ENCODE measurements around the gene STAMBP. TPM values are rescaled to one million over a fixed set of nuclear protein-coding genes. Genes with fewer than 3 reads are reported as not detected.
"Not testable (repeated sequence)": the region's sequence is repeated elsewhere in the genome, so short reads cannot be mapped to it uniquely, and the experiment has no call there.

STAMBP gene
- polyA plus RNA-seq, 4 donors = 57.8 to 64.6 (median 61.6) TPM

DNA sequence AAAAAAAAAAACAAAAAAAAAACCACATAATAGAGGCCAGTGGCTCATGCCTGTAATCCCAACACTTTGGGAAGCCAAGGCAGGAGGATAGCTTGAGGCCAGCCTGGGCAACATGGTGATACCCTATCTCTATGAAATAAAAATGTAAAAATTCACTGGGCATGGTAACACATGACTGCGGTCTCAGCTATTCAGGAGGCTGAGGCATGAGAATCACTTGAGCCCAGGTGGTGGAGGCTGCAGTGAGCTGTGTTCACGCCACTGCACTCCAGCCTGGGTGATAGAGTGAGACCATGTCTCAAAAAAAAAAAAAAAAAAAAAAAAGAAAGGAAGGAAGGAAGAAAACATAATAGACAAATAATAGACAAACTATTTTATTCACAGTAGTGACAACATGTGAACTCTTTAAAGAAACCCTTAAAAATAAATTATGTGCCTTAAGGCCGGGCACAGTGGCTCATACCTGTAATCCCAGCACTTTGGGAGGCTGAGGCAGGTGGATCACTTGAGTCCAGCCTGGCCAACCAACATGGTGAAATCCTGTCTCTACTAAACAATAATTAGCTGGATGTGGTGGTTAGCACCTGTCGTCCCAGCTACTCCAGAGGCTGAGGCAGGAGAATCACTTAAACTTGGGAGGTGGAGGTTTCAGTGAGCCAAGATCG, 75.3 kb downstream of the STAMBP start:
- not testable (repeated sequence) for DNase-seq (ENCODE audit: low read depth in 4 of 4, low spot score in 2 of 4)

DNA sequence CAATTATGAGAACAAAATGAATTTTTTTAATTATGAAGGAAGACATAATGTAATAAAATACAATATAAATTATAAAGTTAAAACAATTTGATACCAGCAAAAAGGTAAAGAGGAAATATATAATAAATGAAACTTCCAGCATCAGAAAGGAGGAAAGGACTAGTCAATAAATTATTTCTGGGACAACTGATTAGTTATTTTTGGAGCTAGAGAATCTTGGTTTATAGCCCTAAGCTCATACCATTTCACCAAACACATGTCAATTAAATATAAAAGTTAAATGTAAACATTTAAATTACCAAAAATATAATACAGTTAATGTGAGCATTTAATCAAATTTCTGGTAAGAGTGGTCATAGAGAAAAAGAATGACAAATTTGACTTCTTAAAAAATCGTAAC, 76.2 kb downstream of the STAMBP start:
- no peak for DNase-seq (ENCODE audit: low read depth in 4 of 4, low spot score in 2 of 4)

DNA sequence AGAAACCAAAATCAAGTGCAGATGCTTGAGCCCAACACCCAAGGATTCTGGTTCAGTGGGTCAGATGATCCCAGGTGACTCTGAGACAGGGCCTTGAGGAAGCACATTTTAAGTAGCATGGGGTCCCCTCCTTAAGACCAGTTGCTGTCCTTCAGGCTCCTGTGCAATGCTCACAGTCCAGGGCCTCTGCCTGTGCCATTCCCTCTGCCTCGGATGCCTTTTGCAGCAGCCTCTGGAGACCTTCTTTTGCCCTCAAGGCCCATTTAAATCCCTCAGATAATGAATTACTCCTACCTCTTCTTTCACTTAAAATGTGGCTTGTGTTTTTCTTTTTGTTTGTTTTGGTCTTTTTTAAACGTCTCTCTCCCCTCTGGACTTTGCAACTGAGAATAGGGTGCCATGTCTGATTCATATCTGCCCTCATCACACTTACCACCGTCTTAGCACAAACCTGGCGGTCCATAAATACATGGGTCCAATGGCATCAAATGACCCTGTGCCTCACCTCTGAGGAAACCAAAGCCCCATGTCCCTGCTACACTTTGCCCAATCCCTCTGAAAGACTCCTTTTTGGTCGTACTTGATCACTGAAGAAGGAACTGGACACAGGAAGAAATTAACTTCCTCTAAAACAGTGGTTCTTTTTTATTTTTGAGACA, 78.2 kb downstream of the STAMBP start:
- DNase-seq (ENCODE audit: low read depth in 4 of 4, low spot score in 2 of 4) = no peak

DNA sequence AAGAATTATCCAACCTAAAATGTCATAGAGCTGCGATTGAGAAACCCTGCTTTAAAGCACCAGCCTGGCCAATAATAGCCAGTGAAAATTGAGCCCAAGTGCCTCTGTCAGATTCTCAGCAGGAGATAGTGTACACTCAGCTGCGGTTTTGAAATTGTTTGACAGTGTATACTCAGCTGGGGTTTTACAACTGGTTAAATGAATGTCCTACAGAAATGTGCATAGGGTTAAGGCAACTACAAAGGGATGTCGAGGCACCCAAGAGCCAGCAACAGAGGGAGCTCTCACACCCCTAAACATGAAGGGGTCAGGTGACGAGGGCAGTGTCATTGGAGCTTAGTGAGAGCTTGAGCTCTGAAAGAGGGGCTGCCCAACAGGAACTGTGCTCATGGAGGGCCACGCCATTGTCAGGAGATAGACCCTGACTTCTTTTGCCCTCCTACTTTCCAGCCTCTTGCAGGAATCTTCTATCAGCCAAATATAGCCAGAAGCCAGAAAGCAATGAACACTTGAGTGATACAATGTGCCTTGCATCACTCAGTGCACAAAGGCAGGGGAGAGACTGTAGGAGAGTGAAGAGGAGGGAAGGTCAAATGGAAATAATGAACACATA, 79.2 kb downstream of the STAMBP start:
- DNase-seq (ENCODE audit: low read depth in 4 of 4, low spot score in 2 of 4) = no peak

GRCh38 chr2:73908689-73909652, 80.2 kb downstream of the STAMBP start:
- DNase-seq (ENCODE audit: low read depth in 4 of 4, low spot score in 2 of 4) = peak in 1 of 4 donors; percentile 16

GRCh38 chr2:73910873-73911547, 82.2 kb downstream of the STAMBP start:
- no peak for DNase-seq (ENCODE audit: low read depth in 4 of 4, low spot score in 2 of 4)

- DNase-seq (ENCODE audit: low read depth in 4 of 4, low spot score in 2 of 4) = no peak
Measured at GRCh38 chr2:73911548-73912208, 82.9 kb downstream of the STAMBP start.

GRCh38 chr2:73913414-73914054, 84.8 kb downstream of the STAMBP start:
- no peak for DNase-seq (ENCODE audit: low read depth in 4 of 4, low spot score in 2 of 4)

GRCh38 chr2:73914667-73915066, 85.9 kb downstream of the STAMBP start:
- DNase-seq (ENCODE audit: low read depth in 4 of 4, low spot score in 2 of 4) = no peak

- DNase-seq (ENCODE audit: low read depth in 4 of 4, low spot score in 2 of 4) = no peak
Measured at GRCh38 chr2:73915437-73915993, 86.8 kb downstream of the STAMBP start.

- no peak for DNase-seq (ENCODE audit: low read depth in 4 of 4, low spot score in 2 of 4)
Measured at GRCh38 chr2:73916666-73917065, 87.9 kb downstream of the STAMBP start.

GRCh38 chr2:73917296-73917695, 88.5 kb downstream of the STAMBP start:
- no peak for DNase-seq (ENCODE audit: low read depth in 4 of 4, low spot score in 2 of 4)

DNA sequence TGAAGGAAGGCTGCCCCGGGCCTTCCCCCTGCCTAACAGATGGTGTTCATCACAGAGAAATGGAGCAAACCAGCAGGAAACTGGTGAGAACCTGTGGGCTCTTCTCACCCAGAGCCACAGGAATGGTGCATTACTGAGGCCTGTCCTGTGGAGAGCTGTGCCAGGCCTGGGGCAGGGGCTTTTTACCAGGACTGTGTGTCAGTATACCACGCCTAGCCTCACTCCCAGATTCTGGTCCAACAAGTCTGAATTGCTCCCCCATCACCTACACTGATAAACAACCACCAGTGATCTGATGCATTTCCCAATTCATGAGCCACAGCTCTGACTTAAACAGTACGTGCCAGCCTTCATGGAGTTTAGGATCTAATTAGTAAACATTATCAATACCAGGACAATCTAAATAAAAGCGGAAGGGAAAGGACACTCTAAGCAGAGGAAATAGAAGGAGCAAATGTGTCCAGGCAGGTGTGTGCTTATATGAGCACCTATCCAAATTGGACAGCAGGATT, 89.0 kb downstream of the STAMBP start:
- no peak for DNase-seq (ENCODE audit: low read depth in 4 of 4, low spot score in 2 of 4)

GRCh38 chr2:73918856-73919255, 90.1 kb downstream of the STAMBP start:
- DNase-seq (ENCODE audit: low read depth in 4 of 4, low spot score in 2 of 4) = no peak

GRCh38 chr2:73919596-73920228, 91.0 kb downstream of the STAMBP start:
- DNase-seq (ENCODE audit: low read depth in 4 of 4, low spot score in 2 of 4) = no peak

DNA sequence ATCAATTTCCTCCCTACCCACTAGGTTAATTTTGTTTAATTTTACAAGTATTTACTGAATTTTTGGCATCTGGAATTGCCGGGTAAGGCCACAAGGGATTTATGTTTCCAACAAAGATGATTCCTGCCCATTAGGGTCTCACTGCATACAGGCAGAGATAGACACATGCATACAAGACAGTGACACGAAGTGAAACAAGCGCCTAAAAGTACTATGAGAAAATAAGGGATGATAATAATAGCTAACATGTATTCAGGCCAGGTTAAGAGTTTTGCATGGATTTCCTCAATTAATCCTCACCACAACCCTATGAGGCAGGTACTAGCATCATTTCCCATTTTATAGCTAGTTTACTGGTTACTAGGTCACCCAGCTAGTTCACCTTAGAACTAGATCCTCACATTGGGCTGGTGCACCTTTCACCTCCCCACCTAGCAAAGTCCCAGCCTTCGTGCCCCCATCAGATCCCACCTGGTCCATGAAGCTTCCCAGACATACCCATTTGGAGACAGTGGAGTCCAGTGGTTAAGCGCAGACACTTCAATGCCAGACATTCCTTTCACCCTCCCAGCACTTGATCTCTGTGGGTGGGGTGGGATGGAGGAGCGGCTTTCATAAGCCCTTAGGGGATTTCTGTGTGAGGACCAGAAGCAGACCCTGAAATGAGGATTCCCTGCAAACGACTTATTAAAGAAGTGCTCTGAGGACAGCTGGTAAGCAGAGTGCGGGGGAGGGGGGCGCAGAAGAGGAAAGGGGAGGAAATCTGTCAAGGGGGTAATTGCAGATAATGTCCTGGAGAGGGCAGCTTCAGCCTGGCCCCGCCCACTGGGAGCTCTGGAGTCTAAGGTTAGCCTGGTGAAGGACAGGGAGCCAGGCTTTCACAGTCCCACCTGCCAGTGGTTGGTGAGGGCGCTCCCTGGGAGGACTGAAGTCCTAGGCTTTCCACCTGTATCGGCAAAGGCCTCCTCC, 92.1 kb downstream of the STAMBP start:
- DNase-seq (ENCODE audit: low read depth in 4 of 4, low spot score in 2 of 4) = no peak

DNA sequence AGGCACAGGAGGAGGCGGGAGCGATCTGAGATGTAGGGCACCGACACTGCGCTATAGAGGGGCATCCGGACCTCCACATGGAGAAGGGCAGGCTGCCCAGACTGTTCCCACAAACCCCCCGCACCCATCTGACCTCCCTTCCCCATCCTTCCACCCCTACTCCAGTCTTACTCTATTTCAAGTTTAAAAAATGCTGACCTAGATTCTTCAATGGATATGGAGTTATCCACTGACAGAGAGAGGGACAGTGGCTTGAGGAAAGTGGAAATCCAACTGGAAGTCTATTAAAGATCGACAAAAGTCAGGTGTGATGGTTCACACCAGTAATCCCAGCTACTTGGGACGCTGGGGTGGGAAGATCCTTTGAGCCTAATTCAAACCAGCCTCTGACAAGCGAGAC, 92.8 kb downstream of the STAMBP start:
- DNase-seq (ENCODE audit: low read depth in 4 of 4, low spot score in 2 of 4) = no peak

All from left renal cortex interstitium (tissue), 4 donors.